ENCODE measurements around the gene SECTM1.

SECTM1 gene

GRCh38 chr17:82275326-82275725 lies 58.2 kb downstream of the SECTM1 start:
- H3K14ac ChIP-seq (ENCODE audit: low read length): no peak overlapping the region
- no peak overlapping the region for H3K4me3 ChIP-seq (ENCODE audit: low read length in 2 of 2)
- peaks cover 6% of the 10 kb centered on the region for H3K79me1 ChIP-seq (ENCODE audit: low read depth, low read length)
- no peak overlapping the region for H3K9ac ChIP-seq (ENCODE audit: low read depth, low read length, poor library complexity)
- H3K4ac ChIP-seq (ENCODE audit: low read length): no peak overlapping the region
- H3K4me2 ChIP-seq (ENCODE audit: insufficient read depth, low read length, poor library complexity, severe bottlenecking): no peak overlapping the region
- H2BK120ac ChIP-seq (ENCODE audit: low read depth, low read length): no peak overlapping the region
- no peak overlapping the region for H2BK12ac ChIP-seq (ENCODE audit: low read length)
- peaks cover 10% of the 10 kb centered on the region in 2 donors for H3K4me1 ChIP-seq (ENCODE audit: control insufficient read depth in 2 of 2, insufficient read depth in 1 of 2, low read depth in 1 of 2, low read length in 2 of 2)
- H2AK5ac ChIP-seq (ENCODE audit: low read depth, low read length): peak overlapping the region; percentile 5
- H3K18ac ChIP-seq (ENCODE audit: low read length): no peak overlapping the region
- H2BK15ac ChIP-seq (ENCODE audit: low read length): no peak overlapping the region
- DNase-seq (ENCODE audit: low spot score): no peak
- H2BK5ac ChIP-seq (ENCODE audit: low read length): peak overlapping the region; percentile 71
- WGBS, 2 donors (ENCODE audit: extremely low coverage in 2 of 2, insufficient read length in 2 of 2, insufficient replicate concordance in 1 of 2): no CpG with 5 or more reads among the region's 14 CpGs
- H3K27me3 ChIP-seq (ENCODE audit: control insufficient read depth in 3 of 3, insufficient read depth in 3 of 3, low read depth in 1 of 3, low read length in 3 of 3): no peaks in the 10 kb centered on the region
- H4K91ac ChIP-seq (ENCODE audit: low read depth, low read length, poor library complexity): no peak overlapping the region
- no peak overlapping the region for H2AFZ ChIP-seq (ENCODE audit: low read length)
- peaks cover 16 to 22% of the 10 kb centered on the region in 2 donors for H3K36me3 ChIP-seq (replicated peaks in 1 of 2; ENCODE audit: control insufficient read depth in 2 of 2, insufficient read depth in 2 of 2, low read length in 2 of 2)
- H4K8ac ChIP-seq (ENCODE audit: low read depth, low read length): no peak overlapping the region
- H3K23ac ChIP-seq (ENCODE audit: low read depth, low read length, poor library complexity): no peak overlapping the region
- H3K27ac ChIP-seq (replicated peaks; ENCODE audit: low read length): no peak overlapping the region
- no peaks in the 10 kb centered on the region for H3K9me3 ChIP-seq (replicated peaks in 1 of 2; ENCODE audit: control insufficient read depth in 2 of 2, insufficient read depth in 1 of 2, low read depth in 1 of 2, low read length in 2 of 2)

- DNase-seq (ENCODE audit: low spot score): no peak
- peaks cover 6% of the 10 kb centered on the region for H3K79me1 ChIP-seq (ENCODE audit: low read depth, low read length)
- H3K9me3 ChIP-seq (replicated peaks in 1 of 2; ENCODE audit: control insufficient read depth in 2 of 2, insufficient read depth in 1 of 2, low read depth in 1 of 2, low read length in 2 of 2): no peaks in the 10 kb centered on the region
- no CpG with 5 or more reads among the region's 27 CpGs for WGBS, 2 donors (ENCODE audit: extremely low coverage in 2 of 2, insufficient read length in 2 of 2, insufficient replicate concordance in 1 of 2)
- H2BK15ac ChIP-seq (ENCODE audit: low read length): no peak overlapping the region
- H3K4me1 ChIP-seq (ENCODE audit: control insufficient read depth in 2 of 2, insufficient read depth in 1 of 2, low read depth in 1 of 2, low read length in 2 of 2): peaks cover 10 to 15% of the 10 kb centered on the region in 2 donors
- no peak overlapping the region for H2BK120ac ChIP-seq (ENCODE audit: low read depth, low read length)
- peak overlapping the region; percentile 8 for H2BK12ac ChIP-seq (ENCODE audit: low read length)
- H3K4ac ChIP-seq (ENCODE audit: low read length): no peak overlapping the region
- H3K14ac ChIP-seq (ENCODE audit: low read length): peak overlapping the region; percentile 47
- peak overlapping the region; percentile 71 for H2BK5ac ChIP-seq (ENCODE audit: low read length)
- peak overlapping the region; percentile 68 to 79 for H3K4me3 ChIP-seq (ENCODE audit: low read length in 2 of 2)
- peak overlapping the region; percentile 94 for H3K4me2 ChIP-seq (ENCODE audit: insufficient read depth, low read length, poor library complexity, severe bottlenecking)
- peak overlapping the region; percentile 19 for H3K23ac ChIP-seq (ENCODE audit: low read depth, low read length, poor library complexity)
- peak overlapping the region; percentile 88 for H3K18ac ChIP-seq (ENCODE audit: low read length)
- H3K36me3 ChIP-seq (replicated peaks in 1 of 2; ENCODE audit: control insufficient read depth in 2 of 2, insufficient read depth in 2 of 2, low read length in 2 of 2): peaks cover 17 to 31% of the 10 kb centered on the region in 2 donors
- no peak overlapping the region for H3K27ac ChIP-seq (replicated peaks; ENCODE audit: low read length)
- H4K91ac ChIP-seq (ENCODE audit: low read depth, low read length, poor library complexity): peak overlapping the region; percentile 73
- peak overlapping the region; percentile 97 for H2AFZ ChIP-seq (ENCODE audit: low read length)
- peak overlapping the region; percentile 79 for H2AK5ac ChIP-seq (ENCODE audit: low read depth, low read length)
- no peaks in the 10 kb centered on the region for H3K27me3 ChIP-seq (ENCODE audit: control insufficient read depth in 3 of 3, insufficient read depth in 3 of 3, low read depth in 1 of 3, low read length in 3 of 3)
- peak overlapping the region; percentile 79 for H3K9ac ChIP-seq (ENCODE audit: low read depth, low read length, poor library complexity)
- H4K8ac ChIP-seq (ENCODE audit: low read depth, low read length): no peak overlapping the region
These were observed 59.2 kb downstream of the SECTM1 start for GRCh38 chr17:82274134-82275020.

GRCh38 chr17:82273327-82274133 lies 60.0 kb downstream of the SECTM1 start, which contains the start of gene CSNK1D:
Gene CSNK1D, minus strand, starts transcription at chr17:82273700. Its CDS starts 319 bp downstream, at chr17:82273381.
- peak within 1 kb of the TSS; percentile 94 for H3K4me2 ChIP-seq (ENCODE audit: insufficient read depth, low read length, poor library complexity, severe bottlenecking)
- peak within 1 kb of the TSS; percentile 92 for H3K14ac ChIP-seq (ENCODE audit: low read length)
- H3K4me1 ChIP-seq (ENCODE audit: control insufficient read depth in 2 of 2, insufficient read depth in 1 of 2, low read depth in 1 of 2, low read length in 2 of 2): peaks cover 8 to 17% of the 10 kb centered on the region in 2 donors
- H2BK12ac ChIP-seq (ENCODE audit: low read length): peak within 1 kb of the TSS; percentile 8
- no peak within 1 kb of the TSS for H4K8ac ChIP-seq (ENCODE audit: low read depth, low read length)
- H3K9me3 ChIP-seq (replicated peaks in 1 of 2; ENCODE audit: control insufficient read depth in 2 of 2, insufficient read depth in 1 of 2, low read depth in 1 of 2, low read length in 2 of 2): no peaks in the 10 kb centered on the region
- H3K27me3 ChIP-seq (ENCODE audit: control insufficient read depth in 3 of 3, insufficient read depth in 3 of 3, low read depth in 1 of 3, low read length in 3 of 3): no peaks in the 10 kb centered on the region
- H3K36me3 ChIP-seq (replicated peaks in 1 of 2; ENCODE audit: control insufficient read depth in 2 of 2, insufficient read depth in 2 of 2, low read length in 2 of 2): peaks cover 20 to 40% of the 10 kb centered on the region in 2 donors
- H3K18ac ChIP-seq (ENCODE audit: low read length): peak within 1 kb of the TSS; percentile 98
- peaks cover 6% of the 10 kb centered on the region for H3K79me1 ChIP-seq (ENCODE audit: low read depth, low read length)
- H2BK120ac ChIP-seq (ENCODE audit: low read depth, low read length): peak within 1 kb of the TSS; percentile 66
- DNase-seq (ENCODE audit: low spot score): peak; percentile 93
- peak within 1 kb of the TSS; percentile 73 for H4K91ac ChIP-seq (ENCODE audit: low read depth, low read length, poor library complexity)
- peak within 1 kb of the TSS; percentile 90 for H3K27ac ChIP-seq (replicated peaks; ENCODE audit: low read length)
- WGBS, 2 donors (ENCODE audit: extremely low coverage in 2 of 2, insufficient read length in 2 of 2, insufficient replicate concordance in 1 of 2): no CpG with 5 or more reads among the region's 80 CpGs
- H2BK15ac ChIP-seq (ENCODE audit: low read length): peak within 1 kb of the TSS; percentile 65
- H3K4me3 ChIP-seq (ENCODE audit: low read length in 2 of 2): peak within 1 kb of the TSS; percentile 68 to 93
- no peak within 1 kb of the TSS for H3K4ac ChIP-seq (ENCODE audit: low read length)
- peak within 1 kb of the TSS; percentile 89 for H2AK5ac ChIP-seq (ENCODE audit: low read depth, low read length)
- H2BK5ac ChIP-seq (ENCODE audit: low read length): peak within 1 kb of the TSS; percentile 99
- peak within 1 kb of the TSS; percentile 44 for H3K23ac ChIP-seq (ENCODE audit: low read depth, low read length, poor library complexity)
- peak within 1 kb of the TSS; percentile 97 for H2AFZ ChIP-seq (ENCODE audit: low read length)
- H3K9ac ChIP-seq (ENCODE audit: low read depth, low read length, poor library complexity): peak within 1 kb of the TSS; percentile 79

All from neuronal stem cell (in vitro differentiated cells).